Mucosa of rectum (tissue), 2 donors: ENCODE data around the gene SLC6A9.

Experiments used
- H3K27ac ChIP-seq, 2 donors: one replicate each; pipeline ENCODE4 v1.7.0; 2013; ENCODE audit warnings: inconsistent platforms in 2 of 2, low read depth in 2 of 2, low read length in 2 of 2
- H3K27me3 ChIP-seq, 2 donors: one replicate each; pipeline ENCODE4 v1.7.0; 2013; ENCODE audit warnings: low read length in 2 of 2; ENCODE audit not compliant: control insufficient read depth in 2 of 2, insufficient read depth in 2 of 2
- H3K36me3 ChIP-seq, 2 donors: one replicate each; pipeline ENCODE4 v1.7.0; 2013; ENCODE audit warnings: low read length in 2 of 2; ENCODE audit not compliant: control insufficient read depth in 2 of 2, insufficient read depth in 2 of 2
- H3K4me1 ChIP-seq, 2 donors: one replicate each; pipeline ENCODE4 v1.7.0; 2013; ENCODE audit warnings: low read length in 2 of 2, mild to moderate bottlenecking in 1 of 2; ENCODE audit not compliant: control insufficient read depth in 2 of 2, insufficient read depth in 2 of 2
- H3K4me3 ChIP-seq, 2 donors: one replicate each; pipeline ENCODE4 v1.7.0; 2013; ENCODE audit warnings: low read length in 2 of 2
- H3K9ac ChIP-seq, 2 donors: one replicate each; pipeline ENCODE4 v1.7.0; 2013; ENCODE audit warnings: low read length in 2 of 2, low read depth in 1 of 2, mild to moderate bottlenecking in 1 of 2
- H3K9me3 ChIP-seq, 2 donors: one replicate each; pipeline ENCODE4 v1.7.0; 2013; ENCODE audit warnings: low read length in 2 of 2; ENCODE audit not compliant: control insufficient read depth in 2 of 2
- donor health status: healthy.
- donor health status: Normal muscosa, but diverticular disease.

The SLC6A9 gene

GRCh38 chr1:44019466-44019948 lies 11.8 kb downstream of the SLC6A9 start:
- H3K4me1 ChIP-seq = peaks cover 6 to 11% of the 10 kb centered on the region in 2 donors
- H3K9ac ChIP-seq = no peak overlapping the region
- H3K36me3 ChIP-seq = peaks cover 5% of the 10 kb centered on the region in 2 donors
- no peak overlapping the region for H3K27ac ChIP-seq
- H3K27me3 ChIP-seq = no peaks in the 10 kb centered on the region
- no peaks in the 10 kb centered on the region for H3K9me3 ChIP-seq
- no peak overlapping the region for H3K4me3 ChIP-seq

- Histone ChIP-seq H3K27me3 (no peaks in the 10 kb centered on the region), H3K36me3 (peaks cover 2 to 5% of the 10 kb centered on the region in 2 donors), H3K4me3 (no peak overlapping the region), H3K9ac (no peak overlapping the region), H3K9me3 (no peaks in the 10 kb centered on the region), H3K27ac (no peak overlapping the region), H3K4me1 (peaks cover 12 to 35% of the 10 kb centered on the region in 2 donors)
Observed at GRCh38 chr1:44016890-44017400, 14.3 kb downstream of the SLC6A9 start.

DNA sequence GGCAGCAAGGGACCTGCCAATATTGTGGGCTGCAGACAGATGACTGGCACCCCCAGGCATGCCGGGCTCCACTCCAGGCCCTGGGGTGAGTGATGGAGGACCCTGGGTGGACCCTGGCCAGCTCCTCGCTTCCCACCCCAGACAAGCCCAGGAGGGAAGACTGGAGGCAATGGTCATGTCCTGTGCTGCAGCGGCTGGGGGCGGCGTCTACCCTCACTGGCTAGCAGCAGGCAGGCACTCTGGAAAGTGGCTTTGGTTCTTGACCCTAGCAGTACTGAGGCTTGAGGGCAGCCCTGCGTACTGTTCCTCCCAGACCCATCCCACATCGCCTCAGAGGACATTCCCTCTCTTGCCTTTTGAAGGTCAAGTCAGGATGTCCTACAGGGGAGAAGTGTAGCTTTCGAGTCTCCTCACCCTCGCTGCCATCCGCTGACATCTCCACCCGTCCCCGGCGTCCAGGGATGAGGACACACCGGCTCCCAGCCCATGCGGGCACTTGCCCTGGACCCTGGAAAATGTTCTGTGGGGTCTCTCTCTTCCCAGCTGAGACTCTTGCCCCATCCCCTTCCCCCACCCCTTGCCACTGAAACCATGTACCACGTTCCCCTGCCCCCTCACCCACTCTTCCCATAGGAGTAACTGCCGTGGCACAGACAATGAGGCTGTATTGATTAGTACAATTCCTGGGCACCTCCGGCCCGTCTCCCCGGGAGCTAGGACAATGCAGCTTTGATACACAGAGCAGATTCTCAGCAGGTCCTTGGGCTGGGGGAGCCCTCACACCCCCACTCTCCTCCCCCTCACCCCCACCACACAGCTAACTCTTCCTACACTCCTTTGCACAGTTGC lies 15.0 kb downstream of the SLC6A9 start:
- H3K27ac ChIP-seq = peak overlapping the region in 1 of 2 donors; percentile 96
- no peak overlapping the region for H3K9ac ChIP-seq
- H3K4me1 ChIP-seq = peaks cover 17 to 42% of the 10 kb centered on the region in 2 donors
- H3K4me3 ChIP-seq = no peak overlapping the region
- H3K36me3 ChIP-seq = peaks cover 1 to 2% of the 10 kb centered on the region in 2 donors
- H3K27me3 ChIP-seq = no peaks in the 10 kb centered on the region
- no peaks in the 10 kb centered on the region for H3K9me3 ChIP-seq

- Histone ChIP-seq H3K4me3 (no peak overlapping the region), H3K27ac (peak overlapping the region in 1 of 2 donors; percentile 96), H3K9me3 (no peaks in the 10 kb centered on the region), H3K27me3 (no peaks in the 10 kb centered on the region), H3K36me3 (peaks cover 0 to 1% of the 10 kb centered on the region in 2 donors), H3K9ac (peak overlapping the region in 1 of 2 donors; percentile 81), H3K4me1 (peaks cover 18 to 44% of the 10 kb centered on the region in 2 donors)
Observed at GRCh38 chr1:44015206-44015605, 16.1 kb downstream of the SLC6A9 start.

GRCh38 chr1:44014365-44015104 lies 16.7 kb downstream of the SLC6A9 start:
- peaks cover 18 to 44% of the 10 kb centered on the region in 2 donors for H3K4me1 ChIP-seq
- H3K9me3 ChIP-seq = no peaks in the 10 kb centered on the region
- H3K4me3 ChIP-seq = no peak overlapping the region
- H3K27ac ChIP-seq = peak overlapping the region; percentile 82 to 96
- H3K9ac ChIP-seq = peak overlapping the region in 1 of 2 donors; percentile 81
- H3K36me3 ChIP-seq = no peaks in the 10 kb centered on the region
- H3K27me3 ChIP-seq = no peaks in the 10 kb centered on the region

- peak overlapping the region in 1 of 2 donors; percentile 81 for H3K9ac ChIP-seq
- no peaks in the 10 kb centered on the region for H3K27me3 ChIP-seq
- no peaks in the 10 kb centered on the region for H3K9me3 ChIP-seq
- no peaks in the 10 kb centered on the region for H3K36me3 ChIP-seq
- peaks cover 18 to 44% of the 10 kb centered on the region in 2 donors for H3K4me1 ChIP-seq
- peak overlapping the region; percentile 82 to 96 for H3K27ac ChIP-seq
- H3K4me3 ChIP-seq = no peak overlapping the region
Observed at GRCh38 chr1:44013949-44014348, 17.3 kb downstream of the SLC6A9 start.

DNA sequence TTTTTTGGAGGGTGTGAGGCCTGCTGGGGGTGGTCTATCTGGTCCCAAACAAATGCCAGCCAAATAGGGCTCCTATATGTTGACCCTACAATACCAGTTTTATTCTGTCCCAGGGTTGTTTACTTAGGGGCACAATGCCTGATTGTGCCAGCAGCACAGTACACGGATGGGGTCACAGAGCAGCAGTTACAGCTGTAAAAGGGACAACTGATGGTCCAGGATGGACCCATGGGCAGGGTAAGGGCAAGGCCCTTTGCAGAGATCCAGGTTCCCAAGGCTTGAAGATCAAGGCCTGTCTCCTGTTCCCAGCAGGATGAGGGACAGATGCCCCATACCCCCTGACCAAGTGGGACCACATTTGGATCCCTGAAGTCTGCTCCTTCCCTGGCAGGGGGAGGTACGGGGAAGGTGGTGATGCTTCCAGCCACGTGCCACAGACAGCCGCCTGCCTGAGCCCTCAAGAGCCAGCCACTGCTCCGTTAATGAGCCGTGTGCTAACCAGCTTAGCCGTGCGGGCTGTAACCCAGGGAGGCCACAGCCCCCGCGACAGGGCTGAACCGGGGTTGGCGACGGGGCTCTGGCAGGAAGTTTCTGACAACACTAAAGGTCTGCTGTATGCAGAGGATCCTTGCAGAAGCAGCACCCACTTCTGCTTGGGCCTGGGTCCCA lies 18.2 kb downstream of the SLC6A9 start:
- H3K9me3 ChIP-seq = no peaks in the 10 kb centered on the region
- H3K36me3 ChIP-seq = no peaks in the 10 kb centered on the region
- peaks cover 18 to 44% of the 10 kb centered on the region in 2 donors for H3K4me1 ChIP-seq
- no peak overlapping the region for H3K9ac ChIP-seq
- no peak overlapping the region for H3K4me3 ChIP-seq
- H3K27ac ChIP-seq = no peak overlapping the region
- no peaks in the 10 kb centered on the region for H3K27me3 ChIP-seq

DNA sequence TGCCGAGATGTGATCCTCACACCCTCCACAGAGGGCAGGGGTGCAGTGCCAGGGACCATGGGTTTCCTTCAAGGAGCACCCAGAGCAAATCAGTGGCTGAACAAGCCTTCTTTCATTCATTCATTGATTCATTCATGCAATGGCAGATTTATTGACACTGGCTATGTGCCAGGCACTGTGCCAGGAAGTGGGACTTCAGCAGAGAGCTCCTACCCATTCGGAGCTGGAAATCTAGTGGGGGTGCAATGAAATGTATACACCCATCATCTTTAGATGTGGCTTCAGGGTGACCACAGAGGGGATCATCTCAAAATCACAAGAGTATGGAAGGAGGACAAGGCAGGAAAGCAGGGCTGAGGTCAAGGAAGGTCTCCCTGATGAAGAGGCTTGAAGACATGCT lies 18.9 kb downstream of the SLC6A9 start:
- Histone ChIP-seq H3K9me3 (no peaks in the 10 kb centered on the region), H3K4me3 (no peak overlapping the region), H3K27me3 (no peaks in the 10 kb centered on the region), H3K36me3 (no peaks in the 10 kb centered on the region), H3K27ac (no peak overlapping the region), H3K4me1 (peaks cover 18 to 44% of the 10 kb centered on the region in 2 donors), H3K9ac (no peak overlapping the region)

- no peaks in the 10 kb centered on the region for H3K9me3 ChIP-seq
- no peak overlapping the region for H3K27ac ChIP-seq
- no peak overlapping the region for H3K9ac ChIP-seq
- H3K4me1 ChIP-seq = peaks cover 18 to 44% of the 10 kb centered on the region in 2 donors
- H3K36me3 ChIP-seq = no peaks in the 10 kb centered on the region
- no peak overlapping the region for H3K4me3 ChIP-seq
- no peaks in the 10 kb centered on the region for H3K27me3 ChIP-seq
Observed at GRCh38 chr1:44010935-44011471, 20.3 kb downstream of the SLC6A9 start.
